ENCODE measurements around the gene CD8B. TPM values are rescaled to one million over a fixed set of nuclear protein-coding genes. Genes with fewer than 3 reads are reported as not detected.

The CD8B gene
- total RNA-seq, 1 experiment from 2014 or later = not detected

GRCh38 chr2:86806059-86806857 is 55.4 kb downstream of the CD8B start:
- DNase-seq (ENCODE audit: low read depth) = no peak

DNA sequence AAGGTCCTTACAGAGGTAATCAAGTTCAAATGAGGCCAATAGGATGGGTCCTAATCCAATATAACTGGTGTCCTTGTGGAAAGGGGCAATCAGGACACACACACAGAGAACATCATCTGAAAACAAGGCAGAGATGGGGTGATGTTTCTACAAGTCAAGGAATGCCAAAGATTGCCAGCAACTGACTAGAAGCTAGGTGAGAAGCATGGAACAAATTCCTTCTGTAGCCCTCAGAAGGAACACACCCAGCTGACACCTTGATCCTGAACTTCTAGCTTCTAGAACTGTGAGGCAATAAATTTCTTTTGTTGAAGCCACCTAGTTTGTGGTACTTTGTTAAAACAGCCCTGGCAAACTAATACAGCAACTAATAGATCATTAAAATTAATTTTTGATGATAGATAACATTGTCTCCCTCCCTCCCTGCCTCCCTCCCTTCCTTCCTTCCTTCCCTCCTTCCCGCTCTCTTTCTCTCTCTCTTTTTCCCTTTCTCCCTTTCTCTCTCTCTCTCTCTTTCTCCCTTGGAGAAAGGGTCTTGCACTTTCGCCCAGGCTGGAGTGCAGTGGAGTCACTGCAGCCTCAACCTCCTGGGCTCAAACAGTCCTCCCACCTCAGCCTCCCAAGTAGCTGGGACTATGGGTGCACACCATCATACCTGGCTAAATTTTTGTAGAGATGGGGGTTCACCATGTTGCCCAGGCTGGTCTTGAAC is 60.7 kb downstream of the CD8B start:
- DNase-seq (ENCODE audit: low read depth) = no peak

- no peak for DNase-seq (ENCODE audit: low read depth)
Observed at GRCh38 chr2:86794861-86795260, 66.8 kb downstream of the CD8B start.

DNA sequence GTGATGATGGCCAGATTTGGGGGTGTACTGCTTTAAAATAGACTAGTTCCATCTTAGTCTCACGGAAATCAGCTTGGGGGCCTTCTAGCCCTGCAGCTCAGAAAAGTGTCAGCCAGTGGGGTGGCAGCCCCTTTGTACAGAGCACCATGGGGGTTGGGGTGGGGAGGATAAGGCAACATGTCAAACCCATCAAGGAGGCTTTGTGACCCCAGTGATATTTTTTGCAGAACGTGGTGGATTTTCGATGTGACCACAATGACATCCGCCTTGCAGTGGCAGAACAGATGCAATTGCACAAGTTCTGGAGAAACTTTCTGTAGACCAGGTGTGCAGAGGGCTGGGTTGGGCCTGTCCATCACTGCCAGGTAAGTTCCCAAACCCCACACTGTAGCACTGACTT is 67.9 kb downstream of the CD8B start:
- no peak for DNase-seq (ENCODE audit: low read depth)

- no peak for DNase-seq (ENCODE audit: low read depth)
Observed at GRCh38 chr2:86791573-86791972, 70.1 kb downstream of the CD8B start.

DNA sequence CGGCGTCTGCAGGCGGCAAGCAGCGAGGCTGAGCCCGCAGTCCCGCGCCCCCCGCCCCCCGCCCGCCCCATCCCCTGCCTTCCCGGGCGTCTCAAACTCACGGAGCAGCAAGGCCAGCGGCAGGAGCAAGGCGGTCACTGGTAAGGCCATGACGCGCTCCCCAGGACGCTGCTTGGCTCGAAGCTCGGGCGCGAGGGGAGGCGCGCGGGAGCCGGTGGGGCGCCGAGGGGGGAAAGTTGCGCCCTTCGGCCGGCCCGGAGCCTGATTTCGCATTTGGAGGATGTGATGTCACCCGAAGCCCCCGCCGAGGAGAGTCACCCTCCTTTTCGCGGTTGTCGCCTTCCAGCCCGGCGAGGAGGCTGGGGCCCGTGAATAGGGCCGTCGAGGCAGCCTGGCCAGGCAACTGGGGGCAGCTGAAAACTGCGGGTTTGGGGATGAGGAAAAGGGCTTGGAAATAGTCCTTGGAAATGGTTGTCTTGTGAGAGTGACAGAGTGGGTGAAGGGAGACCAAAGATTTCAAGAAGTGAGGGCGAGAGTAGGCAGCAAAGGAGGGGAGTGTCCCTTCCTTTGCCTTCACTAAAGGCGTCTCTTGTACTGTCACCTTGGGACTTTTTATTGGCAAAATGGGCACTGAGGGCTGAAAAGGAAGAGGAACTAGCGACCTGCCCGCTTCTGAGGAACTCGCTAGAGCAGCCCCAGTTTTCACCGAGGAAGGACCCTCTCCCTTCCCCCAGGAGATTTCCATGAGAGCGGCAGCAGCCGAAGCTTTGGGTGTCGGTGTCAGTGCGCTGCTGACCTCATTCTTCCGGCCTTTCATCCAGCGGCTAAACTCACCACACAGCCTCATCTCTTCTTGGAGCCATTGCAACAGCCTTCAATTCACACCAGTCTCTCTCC is 70.8 kb downstream of the CD8B start, which contains the start of gene CD8A:
Gene CD8A, minus strand, starts transcription at position 238 of the 897 bp plus-strand sequence. Its CDS starts 88 bp downstream, at position 150.
- DNase-seq (ENCODE audit: low read depth) = peak; percentile 44

DNA sequence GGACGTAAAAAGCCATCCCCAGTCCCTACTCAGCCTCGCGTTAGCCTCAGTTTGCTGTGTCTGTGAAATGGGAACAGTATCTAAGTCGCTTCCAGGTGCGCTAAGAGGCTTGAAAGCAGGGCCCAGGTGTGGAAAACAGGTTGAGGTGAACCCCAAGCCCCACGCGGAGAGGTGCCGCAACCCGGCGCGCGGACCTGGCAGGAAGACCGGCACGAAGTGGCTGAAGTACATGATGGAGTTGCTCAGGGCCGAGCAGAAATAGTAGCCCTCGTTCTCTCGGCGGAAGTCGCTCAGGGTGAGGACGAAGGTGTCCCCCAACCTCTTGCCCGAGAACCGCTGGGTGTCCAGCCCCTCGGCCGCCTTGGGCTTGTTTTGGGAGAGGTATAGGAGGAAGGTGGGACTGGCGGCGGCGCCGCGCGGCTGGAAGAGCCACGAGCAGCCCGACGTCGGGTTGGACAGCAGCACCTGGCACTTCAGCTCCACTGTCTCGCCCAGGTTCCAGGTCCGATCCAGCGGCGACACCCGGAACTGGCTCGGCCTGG is 71.5 kb downstream of the CD8B start:
- DNase-seq (ENCODE audit: low read depth) = no peak

DNA sequence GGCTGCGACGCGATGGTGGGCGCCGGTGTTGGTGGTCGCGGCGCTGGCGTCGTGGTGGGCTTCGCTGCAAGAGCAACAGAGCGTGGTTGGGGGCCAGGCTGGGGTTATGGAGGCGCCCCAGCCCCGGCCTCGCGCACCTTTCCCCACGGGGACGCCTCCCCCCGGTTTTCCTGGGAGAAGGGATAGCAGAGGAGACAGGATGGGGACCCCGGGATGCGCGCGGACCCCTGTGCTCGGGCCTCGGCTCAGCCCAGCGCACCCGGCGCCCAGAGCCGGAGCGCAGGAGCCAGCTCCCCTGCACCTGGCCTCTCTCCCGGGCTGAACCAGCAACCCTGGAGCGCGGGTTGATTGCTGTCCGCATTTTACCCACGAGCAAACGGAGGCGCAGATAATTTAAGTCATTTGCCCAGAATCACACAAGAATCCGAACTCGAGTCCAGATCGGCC is 72.0 kb downstream of the CD8B start:
- no peak for DNase-seq (ENCODE audit: low read depth)

- no peak for DNase-seq (ENCODE audit: low read depth)
Observed at GRCh38 chr2:86788881-86789686, 72.6 kb downstream of the CD8B start.

DNA sequence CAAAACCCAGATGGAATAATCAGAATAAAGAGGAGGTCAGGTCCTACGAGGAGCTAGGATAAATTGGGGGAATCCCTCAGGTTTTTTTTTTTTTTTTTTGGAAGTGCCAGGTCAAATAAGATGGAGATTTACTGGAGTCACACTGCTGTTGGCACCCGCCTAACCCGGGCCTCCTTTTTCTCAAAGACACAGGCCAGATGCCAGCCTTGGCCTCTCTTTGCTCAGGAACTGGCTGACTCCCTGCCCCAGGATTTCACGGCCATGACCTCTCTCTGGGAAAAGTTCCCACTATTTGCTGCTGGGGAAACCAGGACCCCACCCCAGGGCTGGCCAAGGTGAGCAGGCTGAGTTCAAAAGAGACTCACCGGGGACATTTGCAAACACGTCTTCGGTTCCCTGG is 73.5 kb downstream of the CD8B start:
- no peak for DNase-seq (ENCODE audit: low read depth)

- DNase-seq (ENCODE audit: low read depth) = no peak
Observed at GRCh38 chr2:86787736-86788135, 74.0 kb downstream of the CD8B start.

DNA sequence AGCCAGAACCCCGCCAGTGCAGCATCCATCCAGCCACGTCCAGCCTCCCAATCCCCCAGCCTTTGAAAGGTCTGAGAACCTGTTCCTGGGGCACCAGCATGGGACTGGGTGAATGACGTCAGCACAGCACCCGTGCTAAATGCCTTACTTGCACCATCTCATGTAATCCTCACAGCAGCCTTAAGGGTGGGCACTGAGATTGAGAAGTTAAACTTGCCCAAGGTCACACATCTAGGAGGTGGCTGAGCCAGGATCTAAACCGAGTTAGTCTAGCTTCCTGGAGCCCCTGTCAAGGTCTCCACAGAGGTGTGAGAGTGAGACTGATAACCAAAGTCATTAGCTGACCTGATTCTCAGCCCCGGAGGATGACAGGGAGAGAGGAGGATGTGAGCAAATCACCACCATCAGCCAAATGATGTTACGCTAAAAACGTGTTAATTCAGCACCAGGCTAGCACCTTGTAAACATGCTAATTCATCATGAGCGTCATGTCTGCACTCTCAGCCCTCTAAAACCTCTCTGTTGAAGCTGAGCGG is 75.6 kb downstream of the CD8B start:
- no peak for DNase-seq (ENCODE audit: low read depth)

DNA sequence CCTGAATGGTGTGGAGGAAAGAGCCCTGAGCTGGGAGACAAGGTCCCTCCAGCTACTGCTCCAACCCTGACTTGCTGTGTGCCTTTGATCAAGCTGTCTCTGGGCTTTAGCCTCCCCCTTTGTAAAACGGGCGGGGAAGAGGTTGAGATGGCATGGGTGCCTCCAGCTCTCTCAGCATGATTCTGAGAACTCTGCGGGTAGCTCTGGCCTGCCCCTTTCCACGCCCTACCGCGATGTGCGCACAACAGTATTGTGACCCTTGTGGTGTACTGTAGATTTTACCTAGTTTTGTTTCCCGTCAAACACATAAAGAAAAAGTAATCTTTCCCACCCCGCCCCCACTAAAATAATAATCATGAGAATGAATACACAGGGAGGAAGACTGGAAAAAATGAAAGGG is 76.2 kb downstream of the CD8B start:
- DNase-seq (ENCODE audit: low read depth) = no peak

- no peak for DNase-seq (ENCODE audit: low read depth)
Observed at GRCh38 chr2:86783615-86784339, 77.9 kb downstream of the CD8B start.

GRCh38 chr2:86782748-86783147 is 78.9 kb downstream of the CD8B start:
- DNase-seq (ENCODE audit: low read depth) = no peak

- DNase-seq (ENCODE audit: low read depth) = no peak
Observed at GRCh38 chr2:86781363-86781762, 80.3 kb downstream of the CD8B start.

DNA sequence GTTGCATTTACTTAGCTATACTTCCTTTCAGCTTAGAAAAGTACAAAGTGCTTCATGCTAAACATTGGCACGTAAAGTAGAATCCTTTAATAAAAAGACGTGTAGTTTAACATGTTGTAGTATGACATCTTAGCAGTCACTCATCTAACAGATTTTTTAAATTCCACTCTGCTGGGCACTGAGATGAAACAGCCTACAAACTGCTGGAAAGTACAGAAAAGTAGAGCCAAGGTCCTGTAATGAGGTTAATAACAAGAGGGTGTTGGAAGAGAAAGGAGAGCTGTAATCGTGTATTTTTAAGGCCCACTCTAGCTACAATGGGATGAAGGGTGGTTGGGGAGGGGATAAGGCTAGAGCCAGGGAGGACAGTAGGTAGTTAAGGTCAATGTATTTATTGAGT is 81.7 kb downstream of the CD8B start:
- DNase-seq (ENCODE audit: low read depth) = no peak

- DNase-seq (ENCODE audit: low read depth) = no peak
Observed at GRCh38 chr2:86778957-86779356, 82.7 kb downstream of the CD8B start.

DNA sequence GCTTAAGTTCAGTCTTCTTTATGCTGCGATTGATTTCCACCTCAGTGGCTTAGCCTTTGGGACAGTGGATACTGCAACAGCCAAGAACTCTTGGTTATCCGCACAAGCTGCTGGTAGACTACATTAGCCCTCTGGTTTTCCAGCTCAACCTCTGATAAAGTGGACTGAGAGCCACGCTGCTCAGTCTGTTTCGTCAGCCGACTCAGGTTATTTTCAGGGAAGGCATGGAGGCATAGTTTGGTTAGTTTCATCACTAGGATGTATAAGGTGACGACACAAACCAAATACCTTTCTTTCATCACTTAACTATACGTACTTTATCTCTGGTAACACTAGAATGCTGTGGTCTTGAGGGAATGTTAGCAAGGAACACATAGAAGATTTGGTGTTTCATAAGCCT is 85.2 kb downstream of the CD8B start:
- no peak for DNase-seq (ENCODE audit: low read depth)

DNA sequence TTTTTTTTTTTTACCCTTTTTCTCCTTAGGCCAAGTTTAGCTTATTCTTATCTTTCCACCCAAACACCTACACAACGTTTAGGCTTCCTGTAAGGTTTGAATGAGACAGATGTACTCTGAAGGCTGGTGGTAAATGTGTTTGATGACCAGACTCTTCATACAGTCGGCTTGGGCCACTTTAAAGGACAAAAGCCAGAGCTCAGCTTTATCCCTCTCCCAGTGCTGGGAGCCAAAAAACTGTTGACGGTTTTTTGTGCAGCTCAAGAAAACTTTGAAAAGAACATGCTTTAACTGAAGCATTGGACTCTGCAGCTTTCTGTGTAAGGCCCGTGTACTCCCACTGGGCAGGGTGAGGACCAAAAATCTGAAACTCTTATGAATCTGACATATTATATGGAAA is 86.3 kb downstream of the CD8B start:
- DNase-seq (ENCODE audit: low read depth) = no peak

Measured in Daoy (cell line).